Measurements from ENCODE around the gene HDAC9.

HDAC9 gene

DNA sequence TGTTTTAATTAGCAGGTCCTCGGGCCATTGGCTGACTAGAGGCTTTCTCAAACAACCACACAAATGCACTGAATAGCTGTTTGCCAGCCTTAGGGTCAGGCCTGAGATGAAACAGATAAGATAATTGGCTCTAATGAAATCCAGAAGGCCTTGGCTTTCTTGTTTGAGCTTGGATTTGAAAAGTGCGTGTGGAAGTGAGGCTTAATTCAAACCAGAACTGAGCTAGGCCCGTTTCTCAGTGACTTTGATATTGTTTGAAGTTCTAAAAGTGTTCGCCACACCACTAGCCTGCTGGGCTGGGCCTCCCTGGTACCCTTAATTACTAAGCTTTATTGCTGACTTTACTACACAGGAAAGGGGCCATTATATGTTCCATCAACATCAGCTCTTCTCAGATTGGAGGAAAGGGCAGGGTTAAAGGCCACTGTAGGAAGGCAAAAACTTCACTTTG lies 351.2 kb downstream of the HDAC9 start:
- DNase-seq = peak; percentile 71

DNA sequence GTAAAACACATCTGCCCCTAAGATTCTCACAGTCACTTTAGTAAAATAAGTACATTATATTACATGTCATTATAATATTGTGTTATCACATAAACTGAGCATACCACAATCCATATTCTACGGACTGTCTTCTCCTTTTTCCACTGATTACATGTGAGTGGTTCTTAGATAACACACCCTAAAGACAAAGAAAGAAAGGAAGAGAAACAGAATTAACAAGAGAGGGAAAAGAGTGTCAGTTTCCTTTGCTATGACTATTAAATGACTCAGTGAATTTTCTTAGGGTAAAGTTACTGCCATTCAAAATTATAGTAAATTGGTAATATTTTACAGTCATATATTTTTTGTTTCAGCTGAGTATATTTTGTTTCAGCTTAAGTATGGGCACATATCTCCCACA lies 353.6 kb downstream of the HDAC9 start:
- DNase-seq = no peak

DNA sequence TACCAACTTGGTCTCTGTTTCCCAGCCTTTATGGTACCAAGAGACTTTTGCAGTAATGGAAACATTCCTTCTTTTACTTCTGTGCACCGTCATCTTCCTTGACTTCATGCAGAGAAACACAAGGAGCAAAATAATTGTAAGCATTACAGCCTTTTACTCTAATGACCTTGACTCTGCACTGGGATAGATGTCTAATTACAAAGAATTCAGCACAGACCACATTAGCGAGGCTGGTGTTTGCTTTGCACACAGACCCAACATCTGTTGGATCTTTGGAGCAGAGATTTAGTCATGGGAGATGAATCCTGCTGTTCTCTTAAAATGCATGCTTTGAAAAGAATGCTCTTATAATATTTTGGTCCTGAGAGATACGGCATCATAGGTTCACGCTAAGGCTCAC lies 360.2 kb downstream of the HDAC9 start:
- DNase-seq = peak; percentile 83

DNA sequence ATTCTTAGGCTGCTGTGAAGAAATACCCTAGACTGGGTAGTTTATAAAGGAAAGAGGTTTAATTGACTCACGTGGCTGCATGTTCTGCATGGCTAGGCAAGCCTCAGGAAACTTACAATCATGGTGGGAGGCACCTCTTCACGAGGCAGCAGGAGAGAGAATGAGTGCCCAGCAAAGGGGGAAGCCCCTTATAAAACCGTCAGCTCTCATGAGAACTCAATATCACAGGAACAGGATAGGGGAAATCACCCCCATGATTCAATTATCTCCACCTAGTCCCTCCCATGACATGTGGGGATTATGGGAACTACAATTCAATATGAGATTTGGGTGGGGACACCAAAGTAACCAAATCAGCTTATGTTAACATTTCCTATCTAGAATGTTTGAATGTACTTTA lies 362.7 kb downstream of the HDAC9 start:
- no peak for DNase-seq

DNA sequence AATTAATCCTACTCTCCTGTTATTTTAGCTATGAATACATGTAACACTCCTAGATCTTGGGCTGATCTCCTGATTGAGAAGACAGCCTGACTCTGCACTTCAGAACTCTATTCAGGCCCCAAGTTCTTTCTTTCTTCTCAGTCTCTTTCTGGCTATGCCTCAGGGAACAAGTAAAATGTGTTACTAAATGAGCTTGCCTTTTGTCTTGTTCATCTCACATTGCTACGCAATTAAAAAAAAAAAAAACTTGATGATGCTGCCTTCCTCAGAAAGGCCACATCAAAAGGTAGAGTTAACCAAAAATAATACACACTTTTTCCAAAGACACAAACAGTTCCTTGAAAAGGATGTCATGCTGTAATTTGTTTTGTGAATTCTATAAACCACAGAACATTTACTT lies 363.8 kb downstream of the HDAC9 start:
- no peak for DNase-seq

DNA sequence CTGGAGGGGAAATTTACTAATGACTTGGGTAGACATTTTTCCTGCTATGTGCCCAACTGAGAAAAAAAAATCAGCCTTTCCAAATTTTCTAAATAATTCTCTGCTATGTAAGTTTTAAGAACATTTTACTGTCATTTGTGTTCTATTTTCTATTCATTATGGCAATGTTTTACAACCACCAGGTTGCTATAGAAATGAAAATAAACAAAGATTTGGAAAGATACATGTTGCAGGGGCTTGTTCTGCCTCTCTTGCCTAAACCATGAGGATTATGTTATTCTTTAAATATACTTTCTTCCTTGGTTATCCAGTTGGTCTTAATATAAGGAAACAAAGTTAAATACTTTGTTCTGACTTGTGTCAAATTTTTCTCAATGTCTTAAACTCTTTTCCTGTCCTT lies 364.7 kb downstream of the HDAC9 start:
- no peak for DNase-seq

DNA sequence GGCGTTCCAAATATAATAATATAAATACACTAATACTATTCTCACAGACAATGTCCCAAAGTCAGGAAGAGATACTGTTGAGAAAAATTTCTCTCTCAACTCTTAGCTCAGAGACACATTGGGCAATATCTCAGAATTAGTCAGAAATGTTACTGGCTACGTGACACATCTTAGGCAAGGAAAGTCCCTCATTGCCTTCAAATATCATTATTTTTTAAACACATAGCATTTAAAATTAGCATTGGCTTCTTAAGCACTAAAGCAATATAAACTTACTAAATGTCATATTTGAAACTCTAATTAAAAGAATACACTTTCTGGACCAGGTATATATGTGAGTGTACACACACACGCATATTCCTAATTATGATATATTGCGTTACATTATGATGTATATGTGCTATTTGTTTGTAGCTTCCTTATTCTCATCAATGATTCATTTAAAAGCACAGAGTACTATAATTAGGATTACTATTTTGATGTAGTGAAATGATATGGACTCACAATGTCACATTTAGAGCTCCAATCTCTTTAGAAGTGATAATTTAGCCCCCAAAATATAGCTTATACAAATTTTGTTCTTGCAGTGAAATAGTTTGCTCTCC lies 366.1 kb downstream of the HDAC9 start:
- DNase-seq = peak; percentile 52

DNA sequence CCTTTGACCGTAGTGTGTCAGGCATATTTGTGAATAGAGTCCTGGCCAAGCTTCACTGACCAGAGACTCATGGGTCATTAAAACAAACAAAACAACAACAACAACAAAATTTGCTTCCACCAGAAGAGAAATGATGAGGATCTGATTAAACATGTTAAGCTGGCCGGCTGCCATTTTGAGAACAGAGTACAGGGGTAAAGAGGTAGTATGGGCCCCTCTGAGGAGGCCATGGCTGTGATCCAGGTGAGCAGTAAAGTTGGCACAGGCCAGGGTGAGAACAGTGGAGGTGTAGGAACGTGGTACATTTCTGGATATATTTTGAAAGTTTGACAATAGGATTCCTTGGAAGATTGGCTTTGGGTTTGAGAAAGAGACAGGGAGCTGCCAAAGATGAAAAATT lies 369.4 kb downstream of the HDAC9 start:
- DNase-seq = no peak

DNA sequence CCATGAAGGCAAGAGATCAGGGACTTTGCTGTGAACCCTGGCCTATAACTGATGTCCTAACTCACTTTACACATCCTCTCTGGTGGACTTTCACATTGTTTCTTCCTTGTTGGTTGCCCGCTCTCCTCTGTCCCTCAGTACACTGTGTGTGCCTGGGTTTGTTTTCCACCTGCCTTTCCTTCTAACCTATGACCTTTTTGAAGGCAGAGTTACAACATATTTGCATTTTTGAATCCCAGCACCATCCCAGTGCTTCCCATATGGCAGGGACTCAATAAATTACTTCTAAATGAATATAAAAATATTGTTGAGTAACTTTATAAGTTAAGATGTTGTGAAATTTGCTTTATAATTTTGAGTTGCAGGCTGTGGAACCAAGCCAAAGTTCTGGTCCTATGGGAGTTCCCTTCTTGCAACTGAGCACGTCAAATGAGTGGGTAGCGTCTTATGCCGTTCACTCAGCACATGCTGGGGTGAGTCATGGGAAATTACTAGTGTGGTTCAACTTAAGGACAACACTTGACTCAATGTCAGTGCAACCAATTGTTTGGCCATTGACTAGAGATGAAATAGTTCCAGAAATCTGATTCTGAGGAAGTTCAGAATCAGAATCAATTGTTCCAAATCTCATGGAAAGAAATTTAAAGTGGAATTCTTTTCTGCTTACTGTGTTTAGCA lies 370.9 kb downstream of the HDAC9 start:
- DNase-seq = peak; percentile 99

DNA sequence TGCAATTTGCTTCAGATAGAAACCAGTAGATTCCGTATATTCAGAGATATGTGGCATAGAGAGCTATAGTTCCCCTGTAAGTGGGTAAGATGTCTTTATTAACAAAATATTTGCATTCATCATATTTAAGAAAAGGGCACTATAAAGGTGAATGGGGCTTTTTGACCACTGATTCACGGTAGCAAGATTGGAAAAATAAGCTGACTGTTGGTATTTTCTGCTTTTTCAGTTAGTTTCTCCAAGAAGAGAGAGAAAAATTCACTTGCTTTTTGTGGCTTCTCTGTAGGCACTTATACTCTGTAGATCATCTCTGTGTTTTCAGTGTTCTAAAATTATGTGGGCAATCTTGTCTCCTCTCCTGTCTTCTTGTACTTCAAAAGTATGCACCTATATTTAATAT lies 376.8 kb downstream of the HDAC9 start:
- no peak for DNase-seq

DNA sequence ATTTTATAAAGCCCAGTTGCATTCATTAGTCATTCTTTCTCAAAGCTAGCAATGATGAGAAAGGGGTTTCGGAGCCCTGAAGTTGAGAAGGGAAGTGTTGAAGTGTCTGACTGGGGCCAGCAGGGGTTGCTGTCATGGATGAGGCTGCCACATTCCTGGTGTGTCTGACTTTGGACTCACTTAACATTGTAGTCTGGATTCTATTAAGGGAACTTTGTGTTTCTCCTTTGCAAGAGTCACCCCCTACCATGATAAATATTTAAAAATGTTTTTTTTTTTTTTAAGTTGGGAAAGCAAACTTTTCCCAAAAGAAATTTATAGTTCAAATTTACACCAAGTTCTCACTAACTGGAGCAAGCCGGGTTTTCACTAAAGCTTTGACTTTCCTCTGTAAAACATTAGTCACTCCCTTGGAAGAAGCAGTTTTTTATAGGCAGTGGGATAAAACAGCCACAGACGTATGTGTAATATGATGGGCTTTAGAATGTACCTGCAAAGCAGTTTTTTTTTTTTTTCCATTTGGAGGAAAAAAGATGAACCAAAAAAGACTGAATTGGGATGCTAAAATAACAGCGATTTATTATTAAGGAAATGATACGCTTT lies 378.3 kb downstream of the HDAC9 start:
- DNase-seq = peak; percentile 83

DNA sequence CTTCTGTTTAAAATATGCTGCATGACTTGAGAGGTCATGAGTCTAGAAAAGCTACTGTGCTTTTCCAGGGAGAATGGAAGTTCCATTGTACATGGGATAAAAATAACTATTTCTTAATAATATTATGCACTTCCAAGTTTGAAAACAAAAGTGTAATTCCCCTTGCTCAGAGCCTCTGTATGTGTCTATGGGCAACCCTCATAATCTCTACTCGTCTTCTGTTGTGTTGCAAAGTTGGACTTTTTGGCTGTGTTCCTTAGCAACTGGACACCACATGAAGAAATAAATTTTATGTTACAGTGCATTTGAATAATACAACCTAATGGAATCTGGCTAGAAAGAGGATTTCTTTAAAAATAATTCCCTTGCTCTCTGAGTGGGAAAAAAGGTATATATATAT lies 379.3 kb downstream of the HDAC9 start:
- peak; percentile 17 for DNase-seq

DNA sequence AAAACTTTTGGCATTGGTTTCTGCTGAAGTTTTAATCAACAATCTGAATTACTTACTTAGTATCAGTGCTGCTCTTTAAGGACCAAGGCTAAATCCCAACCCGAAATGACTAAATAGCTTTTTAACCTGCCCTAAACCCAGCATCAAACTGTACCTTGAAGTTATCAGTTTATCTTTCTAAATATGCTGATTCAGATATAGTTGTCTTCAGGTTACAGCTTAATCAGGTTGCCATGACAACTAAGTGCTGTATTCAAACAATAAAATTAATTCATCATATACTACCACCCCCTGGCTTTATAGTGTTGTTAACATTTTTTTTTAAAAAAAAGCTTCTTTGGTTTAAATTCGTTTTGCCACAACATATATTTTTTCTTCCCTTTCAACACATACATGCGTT lies 382.3 kb downstream of the HDAC9 start:
- DNase-seq = no peak

DNA sequence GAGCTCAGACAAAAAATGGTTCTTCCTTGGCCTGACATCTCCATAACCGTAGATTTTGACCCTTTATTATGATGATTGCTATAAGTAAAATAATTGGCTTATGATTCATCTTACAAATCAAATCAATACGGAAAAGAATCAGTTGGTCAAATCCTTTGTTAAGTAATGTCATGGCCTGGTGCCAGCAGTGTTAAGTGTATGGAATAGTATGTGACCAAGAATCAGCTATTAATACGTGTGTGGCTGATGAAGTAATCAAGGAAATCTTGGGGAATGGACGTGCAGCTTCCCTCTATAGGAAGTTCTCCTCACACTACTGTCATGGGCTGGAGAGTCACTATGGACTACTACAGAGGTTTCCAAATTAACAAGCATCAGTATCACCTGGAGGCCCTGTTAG lies 391.3 kb downstream of the HDAC9 start:
- no peak for DNase-seq

DNA sequence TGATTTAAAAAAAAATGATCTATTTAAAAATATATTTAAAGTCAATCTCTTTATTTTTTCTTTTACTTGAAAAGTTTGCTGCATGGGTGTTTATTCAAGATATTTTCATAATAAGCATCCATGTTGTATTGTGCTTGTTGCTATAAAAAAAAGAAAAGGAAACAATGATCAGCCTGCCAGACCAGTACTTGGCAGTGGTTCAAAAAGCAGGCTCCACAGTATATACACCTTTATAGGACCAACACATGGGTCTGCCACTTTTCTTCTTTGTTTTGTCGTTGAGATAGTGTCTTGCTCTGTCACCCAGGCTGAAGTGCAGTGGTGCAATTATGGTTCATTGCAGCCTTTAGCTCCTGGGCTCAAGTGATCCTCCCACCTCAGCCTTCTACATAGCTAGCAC lies 393.9 kb downstream of the HDAC9 start:
- no peak for DNase-seq

DNA sequence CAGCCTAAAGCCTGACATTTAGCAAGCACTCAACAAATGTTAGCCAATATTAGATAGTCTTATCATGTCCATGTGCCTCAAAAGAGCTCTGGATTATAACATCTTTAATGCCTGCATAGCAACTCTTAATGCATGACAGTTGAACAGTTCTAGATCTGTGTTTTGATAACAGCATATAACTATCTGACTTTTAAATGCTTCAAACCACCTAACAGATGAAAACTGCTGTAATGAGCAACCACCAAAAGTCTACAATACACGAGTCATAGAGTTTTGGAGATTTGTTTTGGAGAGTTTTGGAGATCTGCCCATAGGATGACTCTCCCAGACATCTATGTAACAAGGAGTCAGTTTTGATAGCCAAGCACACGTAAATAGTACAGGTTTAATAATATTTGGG lies 394.6 kb downstream of the HDAC9 start:
- DNase-seq = peak; percentile 85

DNA sequence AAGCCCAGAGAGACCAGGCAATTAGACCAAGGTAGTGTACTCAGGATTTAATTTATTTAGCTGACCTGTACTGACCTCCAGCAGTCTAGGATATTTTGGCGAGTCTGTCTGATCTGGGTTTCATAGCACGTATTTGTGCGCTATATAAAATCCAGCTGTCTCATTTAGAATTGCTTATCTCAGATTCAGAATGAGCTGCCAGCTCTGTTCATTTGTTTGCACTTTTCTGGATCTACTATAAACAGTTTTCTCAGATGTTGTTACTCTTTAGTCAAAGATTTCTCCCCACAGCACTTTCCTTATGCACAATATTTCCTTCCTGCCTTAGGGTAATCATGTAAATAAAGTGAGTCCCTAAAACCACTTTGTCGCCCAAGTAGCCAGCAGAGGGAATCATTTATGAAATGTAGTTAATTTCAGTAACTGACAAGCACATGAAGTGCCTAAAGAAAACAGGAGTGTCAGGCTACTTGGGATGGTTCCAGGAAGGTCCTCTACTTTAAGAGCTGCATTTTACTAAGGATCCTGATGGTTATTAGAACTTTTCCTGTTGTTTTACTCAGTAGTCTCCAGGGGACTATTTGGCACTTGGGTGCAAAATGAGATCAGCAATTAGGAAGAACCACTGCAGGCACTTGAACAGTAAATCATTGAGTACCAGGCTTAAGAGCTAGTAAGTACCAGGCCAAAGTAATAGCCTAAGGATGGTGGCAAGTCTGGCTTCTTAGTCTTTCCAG lies 395.5 kb downstream of the HDAC9 start:
- DNase-seq = no peak

DNA sequence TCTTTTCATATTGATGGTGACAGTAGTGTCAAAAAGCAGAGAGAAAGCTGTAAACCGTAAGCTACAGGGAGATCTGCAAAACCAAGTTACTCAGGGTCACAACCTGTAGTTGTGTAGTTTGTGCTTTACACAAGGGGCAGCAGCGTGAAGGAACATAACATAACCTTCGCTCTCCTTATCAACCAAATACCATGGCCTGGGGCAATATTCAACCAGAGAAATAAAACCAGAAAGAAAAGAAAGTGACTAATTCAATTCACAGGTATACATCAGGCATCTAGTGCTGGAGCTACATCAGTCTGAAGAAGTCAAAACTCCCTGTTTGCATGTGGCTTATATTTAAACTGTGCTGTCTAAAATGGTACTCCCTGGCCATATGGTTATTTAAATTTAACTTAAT lies 397.6 kb downstream of the HDAC9 start:
- DNase-seq = no peak

DNA sequence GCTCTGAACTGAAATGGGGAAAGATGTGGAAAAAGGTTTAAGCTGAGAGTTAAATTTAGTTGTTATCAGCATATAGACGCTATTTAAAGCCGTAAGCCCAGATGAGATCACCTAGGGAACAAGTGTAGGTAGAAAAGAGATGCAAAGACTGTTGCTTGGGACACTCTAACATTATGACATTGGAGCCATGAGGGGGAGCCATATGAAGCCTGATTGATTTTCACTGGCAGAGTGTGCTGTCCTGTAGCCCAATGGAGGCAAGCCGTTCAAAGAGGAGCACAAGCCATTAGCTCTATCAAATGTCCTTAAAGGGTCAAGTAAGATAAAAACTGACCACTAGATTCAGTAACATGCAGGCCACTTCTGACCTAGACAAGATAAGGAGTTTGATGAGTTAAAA lies 398.6 kb downstream of the HDAC9 start:
- no peak for DNase-seq

DNA sequence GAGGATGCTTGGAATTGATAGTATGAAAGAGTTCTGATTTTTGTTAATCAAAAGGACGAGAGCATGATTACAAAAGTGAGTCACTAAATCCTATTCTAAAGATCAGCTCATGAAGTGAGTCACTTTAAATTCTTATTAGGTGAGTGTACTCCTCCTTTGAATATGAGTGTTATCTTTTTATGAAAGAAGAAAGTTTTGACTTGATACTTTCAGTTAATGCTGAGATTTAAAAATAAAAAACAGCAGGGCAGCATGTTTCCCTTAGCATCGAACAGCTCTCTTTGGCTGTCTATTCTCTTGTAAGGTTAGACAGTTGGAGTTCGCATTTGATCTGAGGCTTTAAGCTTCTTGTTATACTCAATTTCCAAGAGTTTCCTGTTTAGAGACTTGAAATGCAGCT lies 399.9 kb downstream of the HDAC9 start:
- peak; percentile 74 for DNase-seq

DNA sequence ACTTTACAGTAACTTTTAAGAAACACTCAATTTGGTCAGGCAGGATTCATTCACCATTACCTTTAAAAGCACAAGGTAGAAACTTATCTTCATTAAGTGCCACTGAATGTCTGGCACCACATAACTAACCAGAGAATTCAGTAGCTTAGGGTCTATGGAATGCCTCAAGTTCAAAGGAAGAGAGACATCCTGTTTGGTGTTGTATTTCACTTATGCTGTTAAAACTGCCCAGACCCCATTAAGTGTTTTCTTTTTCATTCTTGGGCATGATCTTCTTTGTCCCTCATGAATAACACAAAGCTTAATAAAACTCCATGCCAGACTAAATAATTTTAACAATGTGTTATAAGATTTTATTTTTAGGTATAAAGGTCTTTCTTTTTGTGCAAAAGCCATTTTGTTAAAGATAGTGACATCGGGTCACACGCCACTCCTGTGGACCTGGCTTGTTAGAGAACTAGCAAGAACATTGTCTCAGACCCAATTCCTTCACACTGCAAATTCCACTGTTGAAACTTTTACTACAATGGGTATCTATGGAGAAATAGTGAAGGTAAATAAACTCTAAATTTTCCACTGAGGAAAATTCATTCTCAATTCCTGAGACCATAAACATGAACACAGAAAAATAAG lies 400.9 kb downstream of the HDAC9 start:
- DNase-seq = no peak

DNA sequence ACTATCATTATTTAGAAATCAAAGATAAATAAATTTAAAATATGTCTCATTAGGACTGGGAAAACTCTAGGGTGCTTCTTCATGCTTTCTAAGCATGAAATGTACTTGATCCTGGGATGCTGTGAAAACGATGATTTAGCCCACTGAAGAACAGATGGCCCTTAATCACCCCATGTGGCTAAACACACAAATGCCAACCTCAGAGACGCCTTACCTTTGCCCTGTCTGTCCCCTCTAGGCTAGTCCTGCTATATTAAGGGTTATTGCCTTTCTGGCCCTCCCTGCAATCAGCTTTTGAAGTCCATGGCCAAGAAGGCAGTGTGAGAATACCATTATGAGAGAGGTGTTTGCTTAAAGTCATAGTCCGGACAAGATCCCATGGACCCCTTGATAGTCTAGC lies 404.7 kb downstream of the HDAC9 start:
- DNase-seq = no peak

DNA sequence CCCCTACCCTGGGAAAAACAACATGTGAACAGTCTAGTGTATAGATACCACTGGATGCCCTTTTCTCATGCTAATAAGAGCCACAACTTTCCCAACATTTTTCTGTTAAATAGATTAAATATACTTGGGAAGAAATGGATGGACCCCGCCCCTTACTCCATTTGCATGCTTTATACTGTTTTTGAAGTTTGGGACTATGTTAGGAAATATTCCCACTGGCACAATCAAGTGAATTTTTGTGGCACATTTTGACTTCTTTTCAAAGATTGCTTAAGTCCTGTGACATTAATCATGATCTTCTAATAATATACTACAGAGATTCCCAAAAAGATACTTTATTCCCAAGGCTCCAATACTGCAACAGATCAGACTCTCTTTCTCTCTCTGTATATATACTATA lies 405.3 kb downstream of the HDAC9 start:
- peak; percentile 65 for DNase-seq

Data from fibroblast of skin of abdomen (primary cell).